Fibroblast of lung (primary cell): Measurements from ENCODE around the gene SLC24A5. TPM values are rescaled to one million over a fixed set of nuclear protein-coding genes. Genes with fewer than 3 reads are reported as not detected.

Experiments used
- DNase-seq, 2 donors: peaks; one replicate each; pipeline versions ENCODE4 v3.0.0 to v3.0.0-alpha.2; 2010; ENCODE audit warnings: low read depth in 2 of 2
- H2AFZ ChIP-seq: 2 replicates; pipeline ENCODE4 v1.5.1; 2012; ENCODE audit warnings: low read length, control low read depth, inconsistent platforms
- H3K27ac ChIP-seq: 2 replicates; pipeline ENCODE4 v1.5.1; 2011; ENCODE audit warnings: low read length, control low read depth; ENCODE audit not compliant: insufficient read depth
- H3K27me3 ChIP-seq: 2 replicates; pipeline ENCODE4 v1.5.1; 2011; ENCODE audit warnings: mild to moderate bottlenecking, low read length; ENCODE audit not compliant: control insufficient read depth, insufficient read depth
- H3K36me3 ChIP-seq: 2 replicates; pipeline ENCODE4 v1.5.1; 2011; ENCODE audit warnings: low read length; ENCODE audit not compliant: control insufficient read depth, insufficient read depth
- H3K4me1 ChIP-seq: 2 replicates; pipeline ENCODE4 v1.5.1; 2011; ENCODE audit warnings: low read length; ENCODE audit not compliant: control insufficient read depth, insufficient read depth; ENCODE audit errors: extremely low read depth
- H3K4me2 ChIP-seq: 2 replicates; pipeline ENCODE4 v1.5.1; 2011; ENCODE audit warnings: low read length, control low read depth; ENCODE audit not compliant: insufficient read depth; ENCODE audit errors: extremely low read depth
- H3K4me3 ChIP-seq, 4 experiments: fragments of 200-600 bp in 1 of 4; sonication (generic) in 1 of 4; replicated peaks in 1 of 4; 2 replicates each; pipeline ENCODE4 v1.5.1; 2011 to 2016; ENCODE audit warnings: low read length in 4 of 4, low read depth in 3 of 4, mild to moderate bottlenecking in 3 of 4, control low read depth in 2 of 4, inconsistent platforms in 1 of 4, mixed read lengths in 1 of 4; ENCODE audit not compliant: insufficient read depth in 1 of 4; ENCODE audit errors: control extremely low read depth in 1 of 4
- H3K79me2 ChIP-seq: 2 replicates; pipeline ENCODE4 v1.5.1; 2012; ENCODE audit warnings: mild to moderate bottlenecking, low read length, inconsistent platforms; ENCODE audit not compliant: control insufficient read depth, insufficient read depth
- H3K9ac ChIP-seq: 2 replicates; pipeline ENCODE4 v1.5.1; 2011; ENCODE audit warnings: mild to moderate bottlenecking, low read length, control low read depth; ENCODE audit not compliant: insufficient read depth
- H3K9me3 ChIP-seq: 2 replicates; pipeline ENCODE4 v1.5.1; 2012; ENCODE audit warnings: low read depth, low read length; ENCODE audit not compliant: control insufficient read depth, insufficient read depth
- H4K20me1 ChIP-seq: 2 replicates; pipeline ENCODE4 v1.5.1; 2011; ENCODE audit warnings: low read length; ENCODE audit not compliant: control insufficient read depth, insufficient read depth; ENCODE audit errors: extremely low read depth
- CTCF ChIP-seq, 2 donors: IDR thresholded peaks in 1 of 2; conservative IDR thresholded peaks in 1 of 2; 1 replicate in 1 of 2; 2 replicates in 1 of 2; pipeline ENCODE4 v1.5.1; 2011 to 2012; ENCODE audit warnings: low read length in 2 of 2, control low read depth in 1 of 2, inconsistent platforms in 1 of 2, low read depth in 1 of 2, mild to moderate bottlenecking in 1 of 2
- EZH2 ChIP-seq: IDR thresholded peaks from 2 replicates; pipeline ENCODE4 v1.5.1; 2012; ENCODE audit warnings: low read length, control low read depth, mild to moderate bottlenecking; ENCODE audit errors: missing control alignments
- polyA plus RNA-seq, 2 donors: library from polyadenylated mRNA; depleted of rRNA in 1 of 2; stranded (reverse) in 1 of 2; unstranded in 1 of 2; fragments of >200 nt; gene quantifications; 2 replicates each; pipeline ENCODE4 v1.2.1, GENCODE V29; 2011 to 2012; ENCODE audit warnings: missing spikeins in 1 of 2
- total RNA-seq: library from RNA; depleted of rRNA; stranded (reverse); fragments of >200 nt; gene quantifications from 2 replicates; pipeline ENCODE4 v1.2.1, GENCODE V29; 2014

Gene SLC24A5
- total and polyA plus RNA-seq, 2 donors (not counting 1 experiment from before 2014, with no cell fraction given) = not detected

- Histone ChIP-seq H2AFZ (no peak overlapping the region), H3K27me3 (peaks cover 2% of the 10 kb centered on the region), H3K27ac (no peak overlapping the region), H3K4me1 (no peaks in the 10 kb centered on the region), H4K20me1 (no peaks in the 10 kb centered on the region), H3K9me3 (no peaks in the 10 kb centered on the region), H3K4me2 (no peak overlapping the region), H3K4me3 (no peak overlapping the region), H3K79me2 (no peaks in the 10 kb centered on the region), H3K9ac (no peak overlapping the region), H3K36me3 (no peaks in the 10 kb centered on the region)
- TF ChIP-seq EZH2 = no peak
- TF ChIP-seq CTCF (conservative IDR thresholded peaks at IDR 0.05 in 1 of 2, IDR thresholded peaks at IDR 0.05 in 1 of 2; ENCODE audit: low read depth in 1 of 2, low read length in 2 of 2) = no peak
- no peak for DNase-seq
Measured at GRCh38 chr15:48109212-48109611, 11.6 kb upstream of the SLC24A5 start.

GRCh38 chr15:48109856-48110531 is 10.8 kb upstream of the SLC24A5 start:
- no peak for DNase-seq
- no peak overlapping the region for H3K4me3 ChIP-seq
- TF ChIP-seq CTCF (conservative IDR thresholded peaks at IDR 0.05 in 1 of 2, IDR thresholded peaks at IDR 0.05 in 1 of 2; ENCODE audit: low read depth in 1 of 2, low read length in 2 of 2) (no peak), EZH2 (no peak)

GRCh38 chr15:48112242-48112641 is 8.5 kb upstream of the SLC24A5 start:
- Histone ChIP-seq H3K4me3 (no peak overlapping the region), H3K27me3 (no peaks in the 10 kb centered on the region), H2AFZ (no peak overlapping the region), H3K9ac (no peak overlapping the region), H3K4me1 (no peaks in the 10 kb centered on the region), H4K20me1 (no peaks in the 10 kb centered on the region), H3K9me3 (no peaks in the 10 kb centered on the region), H3K36me3 (no peaks in the 10 kb centered on the region), H3K79me2 (no peaks in the 10 kb centered on the region), H3K4me2 (no peak overlapping the region), H3K27ac (no peak overlapping the region)
- no peak for TF ChIP-seq EZH2
- TF ChIP-seq CTCF (conservative IDR thresholded peaks at IDR 0.05 in 1 of 2, IDR thresholded peaks at IDR 0.05 in 1 of 2; ENCODE audit: low read depth in 1 of 2, low read length in 2 of 2) = peak in 1 of 2 donors; percentile 62
- DNase-seq = peak; percentile 24 to 49

More at GRCh38 chr15:48109856-48110531, 10.8 kb upstream of the SLC24A5 start:
- Histone ChIP-seq H3K79me2 (no peaks in the 10 kb centered on the region), H3K4me2 (no peak overlapping the region), H3K4me1 (no peaks in the 10 kb centered on the region), H3K9me3 (no peaks in the 10 kb centered on the region), H3K36me3 (no peaks in the 10 kb centered on the region), H2AFZ (no peak overlapping the region), H3K9ac (no peak overlapping the region), H4K20me1 (no peaks in the 10 kb centered on the region), H3K27me3 (peaks cover 2% of the 10 kb centered on the region), H3K27ac (no peak overlapping the region)
